Measurements from ENCODE around the gene DAPK2.

- no peak for TF ChIP-seq EZH2 (IDR thresholded peaks at IDR 0.05; ENCODE audit: borderline replicate concordance, low read depth, low read length, severe bottlenecking)
- TF ChIP-seq, protein P1, sequence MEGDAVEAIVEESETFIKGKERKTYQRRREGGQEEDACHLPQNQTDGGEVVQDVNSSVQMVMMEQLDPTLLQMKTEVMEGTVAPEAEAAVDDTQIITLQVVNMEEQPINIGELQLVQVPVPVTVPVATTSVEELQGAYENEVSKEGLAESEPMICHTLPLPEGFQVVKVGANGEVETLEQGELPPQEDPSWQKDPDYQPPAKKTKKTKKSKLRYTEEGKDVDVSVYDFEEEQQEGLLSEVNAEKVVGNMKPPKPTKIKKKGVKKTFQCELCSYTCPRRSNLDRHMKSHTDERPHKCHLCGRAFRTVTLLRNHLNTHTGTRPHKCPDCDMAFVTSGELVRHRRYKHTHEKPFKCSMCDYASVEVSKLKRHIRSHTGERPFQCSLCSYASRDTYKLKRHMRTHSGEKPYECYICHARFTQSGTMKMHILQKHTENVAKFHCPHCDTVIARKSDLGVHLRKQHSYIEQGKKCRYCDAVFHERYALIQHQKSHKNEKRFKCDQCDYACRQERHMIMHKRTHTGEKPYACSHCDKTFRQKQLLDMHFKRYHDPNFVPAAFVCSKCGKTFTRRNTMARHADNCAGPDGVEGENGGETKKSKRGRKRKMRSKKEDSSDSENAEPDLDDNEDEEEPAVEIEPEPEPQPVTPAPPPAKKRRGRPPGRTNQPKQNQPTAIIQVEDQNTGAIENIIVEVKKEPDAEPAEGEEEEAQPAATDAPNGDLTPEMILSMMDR (IDR thresholded peaks at IDR 0.05; ENCODE audit: borderline replicate concordance, extremely low read depth, low read length, poor library complexity, severe bottlenecking): no peak
Measured at GRCh38 chr15:63879211-63879610, 167.1 kb downstream of the DAPK2 start.
